Endothelial cell of umbilical vein (primary cell): ENCODE data around the gene LATS2. TPM values are rescaled to one million over a fixed set of nuclear protein-coding genes. Genes with fewer than 3 reads are reported as not detected.
A peak's percentile ranks its signal among the peaks of the same experiment; 100 is the strongest.

ENCODE experiments used
- BruUV-seq: library from RNA; stranded (reverse); fragments of 400-500 nt; replicated peaks from 2 replicates; lab custom pipeline; 2021; lab: Mats Ljungman, UMichigan
- CTCF ChIA-PET: fragments of 300-600, 350-600 bp; sonication (Branson Sonifier 250); formaldehyde crosslinking; loops from one replicate; lab custom pipeline; 2021; ENCODE audit warnings: antibody characterized with exemption, inconsistent platforms; lab: Charles Lee
- POLR2A ChIA-PET: fragments of 300-600, 350-600 bp; sonication (Branson Sonifier 250); formaldehyde crosslinking; loops from one replicate; lab custom pipeline; 2021; ENCODE audit warnings: antibody characterized with exemption, inconsistent platforms; lab: Charles Lee
- DNase-seq: peaks from one replicate; pipeline ENCODE4 v3.0.0-alpha.2; 2011; ENCODE audit warnings: low read depth, low spot score
- FAIRE-seq: peaks from 2 replicates; lab custom pipeline; 2011; peaks lifted over from hg19 to GRCh38; lab: Jason Lieb, UNC
- H2AFZ ChIP-seq: 2 replicates; pipeline ENCODE4 v1.6.0; 2012; ENCODE audit warnings: low read depth, low read length, control low read depth, inconsistent platforms
- H3K27ac ChIP-seq: 2 replicates; pipeline ENCODE4 v1.5.1; 2011; ENCODE audit warnings: low read depth, mild to moderate bottlenecking, control low read depth, low read length, moderate library complexity; ENCODE audit not compliant: insufficient read depth
- H3K27me3 ChIP-seq, 2 experiments: 2 replicates each; pipeline versions ENCODE4 v1.6.0 to v1.6.1; 2011; ENCODE audit warnings: low read length in 2 of 2, mixed read lengths in 1 of 2; ENCODE audit not compliant: control insufficient read depth in 2 of 2, insufficient read depth in 2 of 2
- H3K36me3 ChIP-seq, 2 experiments: 2 replicates in 1 of 2; 3 replicates in 1 of 2; pipeline ENCODE4 v1.5.1; 2011; ENCODE audit warnings: low read length in 2 of 2, mild to moderate bottlenecking in 1 of 2, moderate library complexity in 1 of 2; ENCODE audit not compliant: control insufficient read depth in 2 of 2, insufficient read depth in 2 of 2; ENCODE audit errors: extremely low read depth in 1 of 2
- H3K4me1 ChIP-seq: 3 replicates; pipeline ENCODE4 v1.5.1; 2011; ENCODE audit warnings: mild to moderate bottlenecking, low read length; ENCODE audit not compliant: control insufficient read depth, insufficient read depth; ENCODE audit errors: extremely low read depth
- H3K4me2 ChIP-seq: 2 replicates; pipeline ENCODE4 v1.6.1; 2011; ENCODE audit warnings: low read length, control low read depth, mixed read lengths; ENCODE audit not compliant: insufficient read depth
- H3K4me3 ChIP-seq, 3 experiments: fragments of 200-600 bp in 1 of 3; sonication (generic), shearing (Covaris generic) in 1 of 3; replicated peaks in 1 of 3; 2 replicates each; pipeline ENCODE4 v1.5.1; 2011 to 2016; ENCODE audit warnings: control low read depth in 3 of 3, low read length in 3 of 3, mild to moderate bottlenecking in 2 of 3, inconsistent platforms in 1 of 3, low read depth in 1 of 3, moderate library complexity in 1 of 3; ENCODE audit not compliant: insufficient read depth in 1 of 3
- H3K79me2 ChIP-seq: 2 replicates; pipeline ENCODE4 v1.6.0; 2012; ENCODE audit warnings: low read length, inconsistent platforms; ENCODE audit not compliant: control insufficient read depth, insufficient read depth
- H3K9ac ChIP-seq: replicated peaks from 2 replicates; pipeline ENCODE3; 2011; ENCODE audit warnings: low read length, control low read depth; ENCODE audit not compliant: insufficient read depth; ENCODE audit errors: extremely low read depth
- H3K9me1 ChIP-seq: replicated peaks from 3 replicates; pipeline ENCODE4 v1.6.0; 2011; ENCODE audit warnings: mild to moderate bottlenecking, low read length; ENCODE audit not compliant: control insufficient read depth, insufficient read depth; ENCODE audit errors: extremely low read depth
- H3K9me3 ChIP-seq: replicated peaks from 2 replicates; pipeline ENCODE4 v1.5.1; 2012; ENCODE audit warnings: low read length, inconsistent platforms; ENCODE audit not compliant: control insufficient read depth, insufficient read depth
- H4K20me1 ChIP-seq: replicated peaks from 2 replicates; pipeline ENCODE3; 2011; ENCODE audit warnings: mild to moderate bottlenecking, low read length; ENCODE audit not compliant: control insufficient read depth, insufficient read depth; ENCODE audit errors: extremely low read depth
- CTCF ChIP-seq, 2 donors: IDR thresholded peaks; 1 replicate in 1 of 2; 2 replicates in 1 of 2; pipeline ENCODE4 v1.5.1; 2011; ENCODE audit warnings: low read length in 2 of 2, mild to moderate bottlenecking in 2 of 2, moderate library complexity in 2 of 2, control low read depth in 1 of 2, inconsistent platforms in 1 of 2, low read depth in 1 of 2; ENCODE audit not compliant: insufficient read depth in 1 of 2; ENCODE audit errors: extremely low read depth in 1 of 2
- EZH2 ChIP-seq: IDR thresholded peaks from 2 replicates; pipeline ENCODE4 v1.6.1; 2012; ENCODE audit warnings: borderline replicate concordance, low read depth, mild to moderate bottlenecking, moderate library complexity, low read length, inconsistent platforms; ENCODE audit not compliant: severe bottlenecking
- FOS ChIP-seq: IDR thresholded peaks from 2 replicates; pipeline ENCODE4 v1.6.1; 2011; ENCODE audit warnings: mild to moderate bottlenecking, low read length, moderate library complexity, borderline replicate concordance; ENCODE audit not compliant: insufficient read depth
- GATA2 ChIP-seq: IDR thresholded peaks from 2 replicates; pipeline ENCODE4 v1.7.0; 2011; ENCODE audit warnings: low read depth, mild to moderate bottlenecking, moderate library complexity, mixed read lengths, low read length; ENCODE audit not compliant: insufficient read length, insufficient read depth
- JUN ChIP-seq: IDR thresholded peaks from 2 replicates; pipeline ENCODE4 v1.6.1; 2011; ENCODE audit warnings: borderline replicate concordance, low read depth; ENCODE audit not compliant: insufficient read length, insufficient read depth
- MAX ChIP-seq: IDR thresholded peaks from 2 replicates; pipeline ENCODE4 v1.6.1; 2011; ENCODE audit not compliant: insufficient read depth, insufficient read length
- MYC ChIP-seq: IDR thresholded peaks from one replicate; pipeline ENCODE4 v1.6.1; 2011; ENCODE audit warnings: mild to moderate bottlenecking, low read depth, low read length
- POLR2A ChIP-seq: IDR thresholded peaks from 2 replicates; pipeline ENCODE4 v1.6.1; 2012; ENCODE audit warnings: low read depth, mild to moderate bottlenecking, control low read depth, low read length
- POLR2AphosphoS5 ChIP-seq: IDR thresholded peaks from 2 replicates; pipeline ENCODE4 v1.6.1; 2012; ENCODE audit warnings: low read depth, mild to moderate bottlenecking, control low read depth, low read length, moderate library complexity; ENCODE audit not compliant: insufficient read depth
- dilution Hi-C: fragments of 300-500 bp; cut with MboI; formaldehyde crosslinking; loops from one replicate; pipeline ENCODE4 v1.15.0; 2019; ENCODE audit warnings: low sequenced_read_pairs; ENCODE audit not compliant: extremely low pct_ligation_motif_present
- intact Hi-C: fragments of 100-400 bp; cut with micrococcal nuclease; formaldehyde crosslinking; loops from one replicate; pipeline ENCODE4 v1.10.0; 2022
- polyA plus RNA-seq, 4 experiments: library from polyadenylated mRNA; depleted of rRNA in 3 of 4; stranded (reverse) in 3 of 4; unstranded in 1 of 4; fragments of >200 nt; gene quantifications; 2 replicates each; pipeline versions ENCODE4 v1.2.1 to v1.2.3, GENCODE V29; 2011 to 2012; ENCODE audit warnings: missing spikeins in 1 of 4
- total RNA-seq: library from RNA; stranded (reverse); gene quantifications from 2 replicates; pipeline ENCODE4 v1.2.3, GENCODE V29; 2021

Gene LATS2
- total and polyA plus RNA-seq, 2 donors (not counting 3 experiments of a cell fraction or from before 2014, with no cell fraction given), result 33.5 to 67.6 TPM

GRCh38 chr13:21079761-21080592 lies 18.6 kb upstream of the LATS2 start:
- peaks cover 35% of the 10 kb centered on the region for H3K4me1 ChIP-seq
- no peaks in the 10 kb centered on the region for H3K36me3 ChIP-seq
- TSS peak; percentile 71 for BruUV-seq
- H2AFZ ChIP-seq, result peak overlapping the region; percentile 82
- CTCF ChIA-PET, result interaction anchor here (1.0 to 2.1 kb wide), 7 partner anchors 12 to 136 kb away, joined by 3 to 6 read pairs (median 4); partner anchors contain the start of genes MRPL57 and SKA3
- H3K79me2 ChIP-seq, result no peaks in the 10 kb centered on the region
- no peaks in the 10 kb centered on the region for H3K9me3 ChIP-seq
- H3K4me3 ChIP-seq, result peak overlapping the region; percentile 11 to 61 (median 24)
- H3K9ac ChIP-seq, result peak overlapping the region; percentile 92
- H3K4me2 ChIP-seq, result peak overlapping the region; percentile 88
- POLR2A ChIA-PET, result interaction anchor here (1.1 kb wide), 1 partner anchor 13 kb away, joined by 3 read pairs; no protein-coding TSS in a partner anchor
- peak; percentile 97 for FAIRE-seq
- TF ChIP-seq CTCF (IDR thresholded peaks at IDR 0.05; ENCODE audit: extremely low read depth in 1 of 2, insufficient read depth in 1 of 2, low read depth in 1 of 2, low read length in 2 of 2) (no peak), EZH2 (no peak), FOS (peak; percentile 76), POLR2A (peak; percentile 14), MYC (peak; percentile 38), POLR2AphosphoS5 (peak; percentile 65), GATA2 (peak; percentile 97), JUN (peak; percentile 74), MAX (peak; percentile 66)
- dilution Hi-C loops (no loop called here), intact Hi-C loops (loop anchor here (1.0 to 5.0 kb wide), 6 partner anchors 19 to 266 kb away; partner anchors contain the start of genes LATS2, MRPL57 and SKA3)
- H3K27ac ChIP-seq, result peak overlapping the region; percentile 97
- no peaks in the 10 kb centered on the region for H4K20me1 ChIP-seq
- DNase-seq, result peak; percentile 96
- no peaks in the 10 kb centered on the region for H3K9me1 ChIP-seq
- H3K27me3 ChIP-seq, result no peaks in the 10 kb centered on the region
